B cell (primary cell): ENCODE results near the gene ARHGEF10L.

ENCODE experiments used
- EZH2 ChIP-seq: IDR thresholded peaks from 2 replicates; pipeline ENCODE4 v1.6.1; 2012; ENCODE audit warnings: borderline replicate concordance, low read depth, mild to moderate bottlenecking, moderate library complexity, low read length; ENCODE audit not compliant: insufficient read depth, poor library complexity, severe bottlenecking
- TF ChIP-seq, protein P1 (sequence below): fragments of 200-600 bp; IDR thresholded peaks from one replicate; pipeline ENCODE4 v1.8.0; 2022; ENCODE audit warnings: antibody characterized with exemption, mild to moderate bottlenecking

DNA sequence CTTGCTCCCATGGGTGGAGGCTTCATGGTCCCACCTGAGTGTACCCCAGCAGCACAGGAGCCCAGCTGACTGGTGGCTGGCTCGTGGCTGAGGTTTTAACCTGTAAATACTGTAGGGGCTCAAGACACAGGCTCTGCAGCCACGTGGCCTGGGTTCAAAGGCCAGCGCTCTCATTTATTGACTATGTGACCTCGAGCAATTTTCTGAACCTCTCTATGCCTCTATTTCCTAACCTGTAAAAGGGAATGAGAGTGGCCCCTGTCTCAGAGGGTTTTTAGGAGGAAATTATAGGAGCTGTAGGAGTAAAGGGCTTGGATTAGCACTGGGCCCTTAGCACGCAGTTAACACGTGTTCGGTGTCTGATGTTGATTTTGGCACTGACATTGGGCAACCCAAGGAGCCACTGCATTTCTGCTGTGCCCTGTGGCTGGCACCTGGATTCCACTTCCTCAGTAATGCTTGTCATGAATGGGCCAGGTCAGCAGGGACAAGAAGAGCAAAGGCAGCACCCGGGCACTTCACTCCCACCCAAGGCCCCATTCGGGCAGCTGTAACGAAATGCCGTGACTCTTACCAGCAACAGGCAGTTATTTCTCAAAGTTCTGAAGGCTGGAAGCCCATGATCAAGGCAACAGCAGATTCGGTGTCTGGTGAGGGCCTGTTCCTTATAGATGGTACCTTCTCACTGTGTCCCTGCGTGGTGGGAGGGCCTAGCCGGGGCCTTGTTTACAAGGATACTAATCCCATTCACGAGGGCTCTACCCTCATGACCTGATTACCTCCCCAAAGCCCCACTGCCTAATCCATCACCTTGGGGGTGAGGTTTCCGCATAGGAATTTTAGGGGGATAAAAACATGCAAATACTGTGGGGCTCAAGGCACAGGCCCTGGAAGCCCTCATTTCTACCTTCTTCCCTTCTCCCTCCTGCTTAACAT is 25.2 kb downstream of the ARHGEF10L start:
- TF ChIP-seq, protein P1, sequence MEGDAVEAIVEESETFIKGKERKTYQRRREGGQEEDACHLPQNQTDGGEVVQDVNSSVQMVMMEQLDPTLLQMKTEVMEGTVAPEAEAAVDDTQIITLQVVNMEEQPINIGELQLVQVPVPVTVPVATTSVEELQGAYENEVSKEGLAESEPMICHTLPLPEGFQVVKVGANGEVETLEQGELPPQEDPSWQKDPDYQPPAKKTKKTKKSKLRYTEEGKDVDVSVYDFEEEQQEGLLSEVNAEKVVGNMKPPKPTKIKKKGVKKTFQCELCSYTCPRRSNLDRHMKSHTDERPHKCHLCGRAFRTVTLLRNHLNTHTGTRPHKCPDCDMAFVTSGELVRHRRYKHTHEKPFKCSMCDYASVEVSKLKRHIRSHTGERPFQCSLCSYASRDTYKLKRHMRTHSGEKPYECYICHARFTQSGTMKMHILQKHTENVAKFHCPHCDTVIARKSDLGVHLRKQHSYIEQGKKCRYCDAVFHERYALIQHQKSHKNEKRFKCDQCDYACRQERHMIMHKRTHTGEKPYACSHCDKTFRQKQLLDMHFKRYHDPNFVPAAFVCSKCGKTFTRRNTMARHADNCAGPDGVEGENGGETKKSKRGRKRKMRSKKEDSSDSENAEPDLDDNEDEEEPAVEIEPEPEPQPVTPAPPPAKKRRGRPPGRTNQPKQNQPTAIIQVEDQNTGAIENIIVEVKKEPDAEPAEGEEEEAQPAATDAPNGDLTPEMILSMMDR, result no peak
- no peak for TF ChIP-seq EZH2
